Measurements from ENCODE around the gene ZDHHC12. TPM values are rescaled to one million over a fixed set of nuclear protein-coding genes. Genes with fewer than 3 reads are reported as not detected.
A peak's percentile ranks its signal among the peaks of the same experiment; 100 is the strongest.

ZDHHC12 gene
- total RNA-seq, 1 donor from 2014 or later = 18.9 TPM

- no peak for DNase-seq (ENCODE audit: low read depth)
Observed at GRCh38 chr9:128731093-128731492, 7.2 kb upstream of the ZDHHC12 start.

DNA sequence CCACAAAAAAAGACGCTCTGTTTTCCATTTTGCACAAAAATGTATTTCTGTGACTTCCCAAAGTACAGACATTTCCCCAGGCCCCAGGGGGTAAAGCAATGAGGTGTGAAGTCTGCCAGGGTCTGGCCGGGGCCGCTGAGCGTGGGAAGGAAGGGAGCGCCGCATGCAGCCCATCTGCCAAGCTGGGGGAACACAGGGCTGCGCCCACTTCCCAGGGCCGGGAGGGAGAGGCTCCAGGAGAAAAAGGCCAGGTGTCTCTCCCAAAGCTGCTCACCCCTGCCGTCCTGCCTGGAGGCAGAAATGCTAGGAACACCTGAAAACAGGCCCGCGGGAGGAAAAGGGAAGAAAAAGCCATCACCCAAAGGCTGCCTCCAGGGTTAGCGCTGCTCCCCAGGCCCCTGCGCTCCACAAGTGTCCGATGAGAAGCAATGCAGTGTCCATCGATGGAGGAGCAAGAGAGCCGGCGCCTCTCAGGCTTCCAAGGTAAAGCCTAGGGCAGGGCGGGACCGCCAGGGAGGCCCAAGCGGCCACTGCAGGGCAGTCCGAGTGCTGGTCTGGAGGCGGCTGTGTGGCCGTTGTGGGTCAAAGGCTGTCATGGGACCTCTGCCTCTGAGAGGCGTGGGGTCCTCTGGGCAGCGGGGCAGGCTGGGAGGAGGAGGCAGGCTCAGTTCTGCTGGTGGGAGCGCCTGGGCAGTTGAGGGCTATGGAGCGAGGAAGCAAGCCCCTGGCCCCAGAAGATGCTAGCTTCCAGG lies 6.0 kb upstream of the ZDHHC12 start:
- DNase-seq (ENCODE audit: low read depth) = no peak

DNA sequence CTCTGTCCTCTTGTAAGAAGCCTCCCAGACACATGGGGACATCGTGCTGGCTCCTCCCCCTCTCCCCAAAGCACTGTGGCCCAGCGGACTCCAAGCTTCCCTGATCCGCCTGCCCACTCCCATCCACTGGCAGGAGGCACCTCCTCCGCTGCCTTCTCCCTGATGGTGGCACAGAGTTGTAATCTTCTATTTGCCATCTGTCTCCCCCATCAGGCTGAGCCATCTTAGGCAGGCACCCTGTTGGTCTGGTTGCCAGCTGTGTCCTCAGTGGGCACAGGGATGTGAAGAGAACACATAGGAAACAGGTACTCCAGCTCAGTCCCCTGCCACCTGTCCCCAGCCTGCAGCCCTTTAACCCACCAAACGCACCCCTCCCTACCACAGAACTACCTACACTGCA lies 5.4 kb upstream of the ZDHHC12 start:
- DNase-seq (ENCODE audit: low read depth) = no peak

DNA sequence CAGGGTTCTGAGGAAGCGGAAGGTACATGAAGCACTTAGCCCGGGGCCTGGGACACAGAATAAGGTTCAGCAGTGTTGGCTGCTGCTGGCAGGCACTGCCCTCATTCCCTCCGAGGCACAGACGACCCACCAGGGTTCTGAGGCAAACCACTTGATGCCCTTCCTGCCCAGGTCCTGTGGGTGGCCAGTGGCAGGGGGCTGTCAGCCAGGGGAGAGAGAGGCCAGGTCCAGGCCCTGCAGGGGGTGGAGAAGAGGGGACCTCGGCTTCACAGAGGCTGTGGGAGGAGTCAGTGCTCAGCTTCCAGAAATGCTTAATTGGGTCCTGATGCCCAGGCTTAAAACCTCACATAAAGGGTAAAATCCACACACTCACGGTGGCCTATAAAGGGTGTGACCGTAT lies 4.4 kb upstream of the ZDHHC12 start:
- no peak for DNase-seq (ENCODE audit: low read depth)

DNA sequence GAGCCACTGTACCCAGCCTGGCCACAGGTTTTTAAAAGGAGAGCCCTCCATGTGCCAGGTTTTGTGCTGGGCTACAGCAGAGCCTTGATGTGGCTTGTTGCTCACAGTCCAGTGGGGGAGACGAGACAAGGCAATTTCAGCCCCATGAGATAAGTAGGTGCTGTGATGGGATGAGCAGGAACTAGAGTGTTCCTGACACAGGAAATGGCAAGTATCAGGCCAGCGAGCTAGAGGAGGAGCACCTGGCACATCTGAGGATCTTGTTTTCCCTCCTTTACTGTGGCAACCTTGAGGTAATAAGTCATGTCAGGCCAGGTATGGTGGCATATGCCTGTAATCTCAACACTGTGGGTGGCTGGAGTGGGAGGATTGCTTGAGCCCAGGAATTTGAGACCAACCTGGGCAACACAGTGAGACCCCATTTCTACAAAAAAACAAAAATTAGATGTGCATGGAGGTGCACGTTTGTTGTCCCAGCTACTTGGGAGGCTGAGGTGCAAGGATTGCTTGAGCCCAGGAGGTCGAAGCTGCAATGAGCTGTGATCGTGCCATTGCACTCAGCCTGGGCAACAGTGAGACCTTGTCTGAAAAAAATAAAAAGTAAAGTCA lies 3.8 kb upstream of the ZDHHC12 start:
- no peak for DNase-seq (ENCODE audit: low read depth)

GRCh38 chr9:128724744-128725211 lies 851 bp upstream of the ZDHHC12 start:
- DNase-seq (ENCODE audit: low read depth) = peak; percentile 33

- no peak for DNase-seq (ENCODE audit: low read depth)
Observed at GRCh38 chr9:128723352-128723865, 518 bp downstream of the ZDHHC12 start.

DNA sequence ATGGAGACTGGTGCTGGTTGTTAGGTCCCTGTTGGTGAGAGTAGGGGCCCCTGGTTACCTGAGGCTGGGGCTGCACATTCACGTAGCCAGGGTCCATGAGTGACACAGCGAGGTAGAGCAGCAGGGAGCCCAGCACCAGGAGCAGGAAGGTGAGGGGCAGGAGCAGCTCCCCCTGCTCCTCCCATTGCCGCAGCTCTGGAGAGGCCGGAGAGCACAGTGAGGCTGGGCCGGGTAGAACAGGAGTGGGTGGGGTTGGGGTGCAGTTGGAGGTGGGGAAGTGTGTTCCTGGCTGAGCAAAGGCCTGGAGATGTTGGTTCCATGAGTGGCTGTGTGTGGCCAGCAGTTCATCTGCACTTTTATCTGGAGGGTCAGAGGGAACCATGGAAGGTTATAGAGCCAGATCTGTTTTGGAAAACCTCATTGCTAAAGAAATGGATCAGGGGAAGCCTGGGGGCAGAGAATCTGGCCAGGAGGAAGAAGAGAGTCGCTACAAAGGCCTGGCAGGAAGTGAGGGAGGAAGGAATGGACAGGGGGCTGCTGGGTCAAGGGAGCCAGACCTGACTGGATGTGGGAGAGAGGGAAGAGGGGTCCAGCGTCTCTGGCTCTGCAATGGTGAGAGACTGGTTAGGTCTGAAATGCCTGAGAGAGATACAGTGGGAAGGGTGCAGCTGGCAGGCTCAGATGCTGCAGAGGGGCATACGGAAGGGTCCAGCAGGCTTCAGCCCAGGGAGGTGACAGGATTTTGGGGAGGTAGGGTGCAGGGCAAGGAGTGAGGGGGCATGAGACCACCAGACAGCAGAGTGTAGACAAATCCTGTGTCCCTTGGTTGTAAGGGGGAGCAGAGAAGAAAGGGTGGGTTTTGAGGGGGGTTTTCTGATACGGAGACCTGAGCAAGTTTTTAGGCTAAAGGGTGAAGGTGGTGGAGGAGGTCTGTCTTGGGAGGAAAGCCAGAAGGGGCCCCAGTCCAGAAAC lies 1.3 kb downstream of the ZDHHC12 start:
- DNase-seq (ENCODE audit: low read depth) = no peak

- no peak for DNase-seq (ENCODE audit: low read depth)
Observed at GRCh38 chr9:128721487-128722010, 2.4 kb downstream of the ZDHHC12 start.

DNA sequence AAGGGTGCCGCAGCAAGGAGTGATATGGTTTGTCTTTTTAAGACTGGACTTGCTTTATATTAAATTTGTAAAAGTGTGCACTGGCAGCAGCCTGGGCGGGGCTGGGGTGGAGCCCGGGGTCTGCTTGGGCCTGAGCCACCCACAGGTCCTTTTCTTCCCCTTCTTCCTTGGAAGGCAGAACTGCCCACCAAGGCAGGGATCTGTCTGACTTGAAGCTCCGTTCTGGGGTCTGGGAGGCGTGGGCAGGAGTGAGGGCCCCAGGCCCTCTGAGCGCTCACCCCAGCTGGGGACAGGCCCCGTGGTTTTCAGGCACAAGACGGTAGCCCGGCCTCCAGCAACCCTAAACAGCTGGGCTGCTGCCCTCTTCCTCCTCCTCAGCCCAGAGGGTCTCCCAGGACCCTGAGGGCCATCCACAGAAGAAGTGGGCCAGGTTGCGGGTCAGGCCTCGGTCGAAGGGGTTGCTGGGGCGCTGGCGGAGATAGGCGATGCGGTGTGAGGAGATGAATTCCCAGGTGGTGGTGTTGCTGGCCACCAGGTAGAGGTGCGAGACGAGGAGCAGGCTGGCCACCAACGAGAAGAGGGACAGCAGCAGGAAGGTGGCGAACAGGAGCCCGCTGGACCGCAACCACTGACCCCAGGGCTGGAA lies 3.0 kb downstream of the ZDHHC12 start:
- no peak for DNase-seq (ENCODE audit: low read depth)

DNA sequence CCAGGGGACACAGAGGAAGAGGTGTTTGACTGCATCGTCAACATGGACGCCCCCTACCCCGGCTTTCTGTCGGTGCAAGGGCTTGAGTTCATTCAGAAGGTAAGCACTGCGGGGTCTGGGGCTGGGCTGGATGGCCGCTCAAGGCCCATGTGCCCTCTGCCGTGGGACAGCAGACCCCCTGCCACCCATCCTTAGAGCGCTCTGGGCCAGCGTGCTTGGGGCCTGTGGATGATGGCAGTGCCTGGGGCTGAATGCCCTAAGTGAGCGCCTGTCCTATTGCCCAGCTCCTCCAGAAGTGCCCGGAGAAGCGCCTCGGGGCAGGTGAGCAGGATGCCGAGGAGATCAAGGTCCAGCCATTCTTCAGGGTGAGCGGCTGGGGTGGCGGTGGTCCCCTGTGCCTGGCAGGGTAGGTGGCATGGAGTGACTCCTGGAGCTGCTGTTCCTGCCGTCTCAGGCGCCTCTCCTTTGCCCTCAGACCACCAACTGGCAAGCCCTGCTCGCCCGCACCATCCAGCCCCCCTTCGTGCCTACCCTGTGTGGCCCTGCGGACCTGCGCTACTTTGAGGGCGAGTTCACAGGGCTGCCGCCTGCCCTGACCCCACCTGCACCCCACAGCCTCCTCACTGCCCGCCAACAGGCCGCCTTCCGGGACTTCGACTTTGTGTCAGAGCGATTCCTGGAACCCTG lies 3.9 kb downstream of the ZDHHC12 start:
- DNase-seq (ENCODE audit: low read depth) = no peak

GRCh38 chr9:128718475-128718874 lies 5.5 kb downstream of the ZDHHC12 start:
- no peak for DNase-seq (ENCODE audit: low read depth)

DNA sequence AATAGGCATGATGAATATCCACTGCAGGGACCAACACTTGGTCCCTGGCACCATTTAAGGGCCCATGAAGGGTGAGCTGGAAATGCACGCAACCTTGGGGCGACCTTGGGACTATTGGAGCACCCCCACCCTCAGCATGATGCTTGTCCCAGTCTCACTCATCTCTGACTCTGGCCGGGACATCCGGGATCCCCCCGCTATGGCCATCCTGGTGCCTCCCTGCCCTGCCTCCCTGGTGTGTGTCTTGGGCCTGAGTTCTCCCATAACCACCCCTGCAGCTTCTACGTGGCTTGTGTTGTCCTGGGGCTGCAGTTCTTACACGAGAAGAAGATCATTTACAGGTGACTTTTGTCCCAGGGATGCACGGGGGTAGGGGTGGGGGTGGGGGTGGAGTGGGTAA lies 5.9 kb downstream of the ZDHHC12 start:
- DNase-seq (ENCODE audit: low read depth) = no peak

- DNase-seq (ENCODE audit: low read depth) = no peak
Observed at GRCh38 chr9:128716581-128717254, 7.2 kb downstream of the ZDHHC12 start.

DNA sequence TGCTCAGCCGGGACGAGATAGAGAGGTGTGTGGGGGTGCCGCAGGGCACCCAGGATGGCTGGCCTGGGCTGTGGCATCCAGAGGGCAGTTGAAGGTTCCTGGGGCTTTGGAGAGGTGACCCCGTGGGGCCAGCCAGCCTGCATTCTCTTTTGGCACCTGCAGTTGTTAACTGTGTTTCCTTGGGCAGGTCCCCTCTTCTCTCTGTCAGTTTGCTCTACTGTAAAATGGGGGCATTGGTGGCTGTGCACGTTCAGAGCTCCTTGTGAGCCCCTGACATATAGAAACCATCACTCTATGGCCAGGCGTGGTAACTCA lies 8.5 kb downstream of the ZDHHC12 start:
- DNase-seq (ENCODE audit: low read depth) = no peak

DNA sequence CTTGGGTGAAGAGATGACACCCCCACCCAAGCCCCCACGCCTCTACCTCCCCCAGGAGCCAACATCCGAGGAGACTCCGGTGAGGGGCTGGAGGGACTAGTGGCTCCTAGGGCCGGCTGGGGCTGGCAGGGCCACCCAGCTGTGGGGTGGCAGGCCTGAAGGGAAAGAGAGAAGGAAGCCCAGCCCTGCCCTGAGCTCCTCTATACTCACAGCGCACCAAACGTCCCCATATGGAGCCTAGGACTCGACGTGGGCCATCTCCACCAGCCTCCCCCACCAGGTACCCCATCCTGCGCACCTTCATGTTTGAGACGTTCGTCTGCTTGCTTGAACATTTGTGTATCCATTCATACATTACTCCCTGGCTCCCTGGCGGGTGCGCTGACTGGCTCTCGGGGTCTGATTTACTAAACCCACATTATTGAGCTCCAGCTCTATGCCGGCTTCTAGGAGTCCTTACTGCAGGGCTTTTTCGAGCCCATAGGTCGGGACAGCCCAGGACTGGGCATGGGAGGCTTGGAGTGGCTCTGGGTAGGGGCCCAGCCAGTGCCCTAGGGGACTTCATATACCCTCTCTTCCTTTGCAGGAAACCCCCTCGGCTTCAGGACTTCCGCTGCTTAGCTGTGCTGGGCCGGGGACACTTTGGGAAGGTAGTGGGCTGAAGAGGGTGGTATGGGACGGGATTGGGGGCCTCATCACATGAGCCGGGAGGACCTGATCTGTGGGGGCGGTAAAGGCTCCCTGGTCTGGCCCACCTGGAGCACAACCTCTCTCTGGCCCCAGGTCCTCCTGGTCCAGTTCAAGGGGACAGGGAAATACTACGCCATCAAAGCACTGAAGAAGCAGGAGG lies 9.1 kb downstream of the ZDHHC12 start:
- no peak for DNase-seq (ENCODE audit: low read depth)

DNA sequence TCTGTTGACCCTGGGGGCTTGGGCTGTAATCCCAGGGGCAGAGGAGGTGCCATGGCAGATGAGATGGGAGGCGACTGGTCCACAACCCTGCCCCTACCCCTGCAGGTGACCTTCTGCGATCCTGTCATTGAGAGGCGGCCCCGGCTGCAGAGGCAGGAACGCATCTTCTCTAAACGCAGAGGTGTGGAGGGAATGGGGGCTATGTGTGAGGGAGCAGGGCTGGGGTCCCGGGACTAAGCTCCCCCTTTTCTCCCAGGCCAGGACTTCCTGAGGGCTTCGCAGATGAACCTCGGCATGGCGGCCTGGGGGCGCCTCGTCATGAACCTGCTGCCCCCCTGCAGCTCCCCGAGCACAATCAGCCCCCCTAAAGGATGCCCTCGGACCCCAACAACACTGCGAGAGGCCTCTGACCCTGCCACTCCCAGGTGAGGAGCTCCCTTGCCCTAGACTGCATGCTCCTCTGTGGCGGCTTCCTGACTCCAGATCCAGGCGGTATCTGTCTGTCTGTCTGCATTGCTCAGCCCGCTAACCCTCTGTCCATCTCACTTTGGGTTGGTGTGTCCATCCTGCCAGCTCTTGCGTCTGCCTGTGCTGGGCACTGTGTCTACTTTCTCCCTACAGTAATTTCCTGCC lies 9.9 kb downstream of the ZDHHC12 start:
- no peak for DNase-seq (ENCODE audit: low read depth)

GRCh38 chr9:128713411-128713780 lies 10.5 kb downstream of the ZDHHC12 start:
- no peak for DNase-seq (ENCODE audit: low read depth)

Measured in myocyte (in vitro differentiated cells).